Gastroesophageal sphincter (tissue), 3 donors: ENCODE measurements around the gene TOM1L2.

Source experiments
- EP300 ChIP-seq: sonication (generic); formaldehyde crosslinking; IDR thresholded peaks from one replicate; pipeline ENCODE4 v1.6.1; 2017; ENCODE audit warnings: antibody characterized with exemption, mild to moderate bottlenecking
- POLR2A ChIP-seq, 2 donors: fragments of 450-650 bp; IDR thresholded peaks; one replicate each; pipeline ENCODE4 v1.6.1; 2017; ENCODE audit warnings: antibody characterized with exemption in 2 of 2, mild to moderate bottlenecking in 2 of 2, moderate library complexity in 1 of 2
- POLR2AphosphoS5 ChIP-seq: sonication (generic); formaldehyde crosslinking; IDR thresholded peaks from one replicate; pipeline ENCODE4 v1.6.1; 2017; ENCODE audit warnings: antibody characterized with exemption
- TF ChIP-seq, protein P1 (sequence below), 4 experiments: fragments of 200-600 bp in 2 of 4; fragments of 450-650 bp in 2 of 4; sonication (generic) in 1 of 4; IDR thresholded peaks; one replicate each; pipeline ENCODE4 v1.5.1; 2017 to 2019; ENCODE audit warnings: antibody characterized with exemption in 4 of 4, mild to moderate bottlenecking in 2 of 4, moderate library complexity in 2 of 4

DNA sequence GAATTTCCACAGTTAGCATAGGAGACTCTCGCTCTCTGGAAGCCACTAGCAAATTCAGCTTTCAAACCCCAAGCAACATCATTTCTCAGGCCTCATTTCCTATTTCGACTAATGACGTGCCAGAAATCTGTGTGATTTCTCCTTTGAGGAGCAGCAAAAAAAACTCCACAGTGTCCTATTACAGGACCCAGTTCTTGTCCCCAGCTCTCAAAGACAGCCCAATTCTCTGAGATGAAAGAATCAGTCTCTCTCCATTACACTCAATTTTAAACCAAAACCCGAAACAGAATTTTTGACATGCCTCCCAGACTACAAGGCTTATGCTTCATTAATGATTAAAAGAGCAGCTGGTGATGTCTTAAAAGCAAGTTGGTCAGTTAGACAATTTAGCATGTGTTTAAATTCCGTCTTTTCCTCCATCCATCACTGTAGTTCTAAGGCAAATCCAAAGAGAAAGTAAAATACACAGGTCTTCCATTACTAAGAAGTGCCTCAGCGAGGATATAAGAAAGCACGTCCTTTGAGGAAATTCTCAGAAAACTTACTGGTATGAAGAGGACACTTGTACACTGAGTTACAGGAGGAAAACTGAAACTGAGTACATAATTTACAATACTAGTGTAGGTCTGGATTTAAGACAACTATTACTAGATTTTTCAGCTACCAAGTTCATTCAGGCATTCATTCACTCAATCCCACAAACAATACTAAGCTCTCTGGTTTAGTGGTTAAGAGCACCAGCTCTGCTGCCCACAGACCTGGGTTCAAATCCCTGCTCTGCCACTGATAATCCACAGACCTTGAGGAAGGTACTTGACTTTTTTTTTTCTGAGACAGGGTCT lies 12.5 kb downstream of the TOM1L2 start:
- TF ChIP-seq, protein P1, sequence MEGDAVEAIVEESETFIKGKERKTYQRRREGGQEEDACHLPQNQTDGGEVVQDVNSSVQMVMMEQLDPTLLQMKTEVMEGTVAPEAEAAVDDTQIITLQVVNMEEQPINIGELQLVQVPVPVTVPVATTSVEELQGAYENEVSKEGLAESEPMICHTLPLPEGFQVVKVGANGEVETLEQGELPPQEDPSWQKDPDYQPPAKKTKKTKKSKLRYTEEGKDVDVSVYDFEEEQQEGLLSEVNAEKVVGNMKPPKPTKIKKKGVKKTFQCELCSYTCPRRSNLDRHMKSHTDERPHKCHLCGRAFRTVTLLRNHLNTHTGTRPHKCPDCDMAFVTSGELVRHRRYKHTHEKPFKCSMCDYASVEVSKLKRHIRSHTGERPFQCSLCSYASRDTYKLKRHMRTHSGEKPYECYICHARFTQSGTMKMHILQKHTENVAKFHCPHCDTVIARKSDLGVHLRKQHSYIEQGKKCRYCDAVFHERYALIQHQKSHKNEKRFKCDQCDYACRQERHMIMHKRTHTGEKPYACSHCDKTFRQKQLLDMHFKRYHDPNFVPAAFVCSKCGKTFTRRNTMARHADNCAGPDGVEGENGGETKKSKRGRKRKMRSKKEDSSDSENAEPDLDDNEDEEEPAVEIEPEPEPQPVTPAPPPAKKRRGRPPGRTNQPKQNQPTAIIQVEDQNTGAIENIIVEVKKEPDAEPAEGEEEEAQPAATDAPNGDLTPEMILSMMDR (IDR thresholded peaks at IDR 0.05) = no peak
- TF ChIP-seq POLR2AphosphoS5 (no peak), POLR2A (IDR thresholded peaks at IDR 0.05) (no peak), EP300 (no peak)
